Right lobe of liver (tissue), 6 donors: ENCODE data around the gene DCTN4. TPM values are rescaled to one million over a fixed set of nuclear protein-coding genes. Genes with fewer than 3 reads are reported as not detected.
"Not testable (repeated sequence)": the region's sequence is repeated elsewhere in the genome, so short reads cannot be mapped to it uniquely, and the experiment has no call there.

Experiments
- ATAC-seq, 4 donors: fragments of 200-7000 bp; cut with Tn5 transposase; one replicate each; pipeline ENCODE4 v1.9.1; 2020; ENCODE audit warnings: mild to moderate bottlenecking in 4 of 4, moderate library complexity in 4 of 4
- DNase-seq, 3 donors: peaks; one replicate each; pipeline ENCODE4 v3.0.0-alpha.2; 2020
- H3K27ac ChIP-seq, 3 donors: fragments of 200-600 bp; one replicate each; pipeline ENCODE4 v1.8.0; 2022
- H3K27me3 ChIP-seq, 2 donors: fragments of 200-600 bp; one replicate each; pipeline ENCODE4 v1.8.0; 2022
- H3K36me3 ChIP-seq, 4 donors: fragments of 200-600 bp; sonication (generic) in 1 of 4; one replicate each; pipeline versions ENCODE4 v1.5.1 to v1.8.0; 2017 to 2022; ENCODE audit warnings: control low read depth in 1 of 4
- H3K4me1 ChIP-seq, 4 donors: fragments of 200-600 bp; sonication (generic) in 1 of 4; one replicate each; pipeline versions ENCODE4 v1.5.1 to v1.8.0; 2017 to 2022; ENCODE audit warnings: control low read depth in 1 of 4
- H3K4me3 ChIP-seq, 3 donors: fragments of 200-600 bp; one replicate each; pipeline ENCODE4 v1.8.0; 2022
- H3K9me3 ChIP-seq, 4 donors: fragments of 200-600 bp; sonication (generic) in 1 of 4; one replicate each; pipeline versions ENCODE4 v1.5.1 to v1.8.0; 2017 to 2022; ENCODE audit warnings: control low read depth in 1 of 4
- CTCF ChIP-seq, 4 donors: fragments of 200-600 bp in 3 of 4; fragments of 450-650 bp in 1 of 4; IDR thresholded peaks; one replicate each; pipeline versions ENCODE4 v1.5.1 to v1.8.0; 2016 to 2022; ENCODE audit warnings: antibody characterized with exemption in 4 of 4, mild to moderate bottlenecking in 2 of 4
- POLR2A ChIP-seq: fragments of 450-650 bp; IDR thresholded peaks from one replicate; pipeline ENCODE4 v1.6.1; 2017; ENCODE audit warnings: antibody characterized with exemption, mild to moderate bottlenecking
- WGBS: methylation state at CpG from one replicate; pipeline ENCODE4 v1.1.6; 2018; ENCODE audit warnings: low coverage, low lambda C conversion rate; ENCODE audit not compliant: insufficient coverage; ENCODE audit errors: missing lambda C conversion rate; 5-methylcytosine and 5-hydroxymethylcytosine counted together
- intact Hi-C, 2 donors: fragments of 100-400 bp; cut with DNase I; formaldehyde crosslinking; loops; one replicate each; pipeline versions ENCODE4 v1.11.2 to v1.14.1; 2022
- total RNA-seq, 6 experiments: library from RNA; depleted of rRNA in 2 of 6; stranded (reverse); fragments of >200 nt in 2 of 6; fragmentation: NEBNext Ultra II Directional in 3 of 6; extraction: Animal tissue kit (Norgen Biotek cat#: 25700) in 3 of 6; gene quantifications; one replicate each; pipeline versions ENCODE4 v1.1.0 to v1.2.4, GENCODE V29; 2016 to 2023
- donor health status: DM: no; HTN: yes; CAD: no.
- donor health status: DM: no; HTN: no; CAD: no.
- donor health status: DM: no; HTN: no; CAD: no.
- donor health status: DM: no; HTN: yes; CAD: no.
- donor health status: DM: no; HTN: yes; CAD: no.

DCTN4 gene
- total RNA-seq, 6 experiments from 2014 or later: 25.2 to 30.5 (median 27.6) TPM

GRCh38 chr5:150753463-150753862 is 5.4 kb downstream of the DCTN4 start:
- H3K27me3 ChIP-seq: no peaks in the 10 kb centered on the region
- no peak overlapping the region for H3K4me3 ChIP-seq
- no peak for ATAC-seq
- H3K36me3 ChIP-seq: peaks cover 0 to 55% (median 24%) of the 10 kb centered on the region in 4 donors
- TF ChIP-seq POLR2A: no peak
- no peak for TF ChIP-seq CTCF (IDR thresholded peaks at IDR 0.05)
- 70% methylated on average over 4 of the region's 5 CpGs for WGBS
- no peak for DNase-seq
- no peak overlapping the region for H3K27ac ChIP-seq
- H3K4me1 ChIP-seq: peaks cover 0 to 23% (median 5%) of the 10 kb centered on the region in 4 donors
- intact Hi-C loops: no loop called here
- no peaks in the 10 kb centered on the region for H3K9me3 ChIP-seq

- DNase-seq (no peak), ATAC-seq (no peak)
- Histone ChIP-seq H3K27me3 (no peaks in the 10 kb centered on the region), H3K27ac (no peak overlapping the region), H3K4me1 (peaks cover 0 to 10% (median 0%) of the 10 kb centered on the region in 4 donors), H3K36me3 (peaks cover 0 to 55% (median 24%) of the 10 kb centered on the region in 4 donors), H3K4me3 (no peak overlapping the region), H3K9me3 (no peaks in the 10 kb centered on the region)
- intact Hi-C loops: no loop called here
- WGBS: 57% methylated on average over 3 of the region's 3 CpGs
- TF ChIP-seq CTCF (IDR thresholded peaks at IDR 0.05) (no peak), POLR2A (no peak)
These were observed 7.5 kb downstream of the DCTN4 start for GRCh38 chr5:150751096-150751891.

- peaks cover 0 to 52% (median 22%) of the 10 kb centered on the region in 4 donors for H3K36me3 ChIP-seq
- H3K4me1 ChIP-seq: peaks cover 0 to 10% (median 0%) of the 10 kb centered on the region in 4 donors
- WGBS: 70% methylated on average over 2 of the region's 2 CpGs
- no peaks in the 10 kb centered on the region for H3K27me3 ChIP-seq
- no peak overlapping the region for H3K4me3 ChIP-seq
- DNase-seq (no peak), ATAC-seq (no peak)
- H3K9me3 ChIP-seq: no peaks in the 10 kb centered on the region
- TF ChIP-seq POLR2A (no peak), CTCF (IDR thresholded peaks at IDR 0.05) (no peak)
- intact Hi-C loops: no loop called here
- no peak overlapping the region for H3K27ac ChIP-seq
These were observed 8.3 kb downstream of the DCTN4 start for GRCh38 chr5:150750469-150750868.

GRCh38 chr5:150743142-150743488 is 15.7 kb downstream of the DCTN4 start:
- H3K27ac ChIP-seq, H3K4me3 ChIP-seq, ATAC-seq, H3K4me1 ChIP-seq, H3K27me3 ChIP-seq, DNase-seq, intact Hi-C loops, H3K36me3 ChIP-seq, H3K9me3 ChIP-seq: not testable (repeated sequence)
- WGBS: no CpG with 5 or more reads among the region's 9 CpGs

- 55% methylated on average over 6 of the region's 18 CpGs for WGBS
- H3K9me3 ChIP-seq, H3K27ac ChIP-seq, H3K4me3 ChIP-seq, H3K27me3 ChIP-seq, intact Hi-C loops, H3K4me1 ChIP-seq, DNase-seq, H3K36me3 ChIP-seq: not testable (repeated sequence)
- ATAC-seq: peak; percentile 52 to 83 (median 54)
These were observed 16.2 kb downstream of the DCTN4 start for GRCh38 chr5:150742455-150743141.
